Globus pallidus (tissue), 1 donor: ENCODE measurements around the gene AFDN.

Experiments used
- DNase-seq: peaks from one replicate; pipeline ENCODE4 v3.0.0-alpha.2; 2015; ENCODE audit warnings: low spot score

The AFDN gene

GRCh38 chr6:167817729-167818128 is 9.0 kb upstream of the AFDN start:
- DNase-seq = no peak

GRCh38 chr6:167819576-167819975 is 7.1 kb upstream of the AFDN start:
- no peak for DNase-seq

- no peak for DNase-seq
Measured at GRCh38 chr6:167820681-167821080, 6.0 kb upstream of the AFDN start.

- peak; percentile 60 for DNase-seq
Measured at GRCh38 chr6:167824591-167825331, 1.9 kb upstream of the AFDN start.

GRCh38 chr6:167825332-167826229 is 1.1 kb upstream of the AFDN start:
- DNase-seq = peak; percentile 41

- DNase-seq = peak; percentile 72
Measured at GRCh38 chr6:167826230-167826895, 348 bp upstream of the AFDN start.

- peak; percentile 63 for DNase-seq
Measured at GRCh38 chr6:167827583-167828324, 1.0 kb downstream of the AFDN start.

- no peak for DNase-seq
Measured at GRCh38 chr6:167828325-167828956, 1.7 kb downstream of the AFDN start.

GRCh38 chr6:167829513-167829912 is 2.8 kb downstream of the AFDN start:
- no peak for DNase-seq

- DNase-seq = no peak
Measured at GRCh38 chr6:167831281-167831828, 4.6 kb downstream of the AFDN start.

- DNase-seq = no peak
Measured at GRCh38 chr6:167832497-167833395, 6.0 kb downstream of the AFDN start.

GRCh38 chr6:167833396-167833763 is 6.7 kb downstream of the AFDN start:
- no peak for DNase-seq

- no peak for DNase-seq
Measured at GRCh38 chr6:167835260-167835659, 8.5 kb downstream of the AFDN start.

- DNase-seq = no peak
Measured at GRCh38 chr6:167836721-167837120, 10.0 kb downstream of the AFDN start.

GRCh38 chr6:167838207-167838748 is 11.6 kb downstream of the AFDN start:
- DNase-seq = no peak

- no peak for DNase-seq
Measured at GRCh38 chr6:167839343-167839742, 12.6 kb downstream of the AFDN start.

GRCh38 chr6:167839755-167840154 is 13.0 kb downstream of the AFDN start:
- DNase-seq = peak; percentile 72

- DNase-seq = no peak
Measured at GRCh38 chr6:167840160-167840525, 13.4 kb downstream of the AFDN start.

GRCh38 chr6:167840526-167841179 is 13.9 kb downstream of the AFDN start:
- no peak for DNase-seq
